Measurements from ENCODE around the gene TMIGD3. TPM values are rescaled to one million over a fixed set of nuclear protein-coding genes. Genes with fewer than 3 reads are reported as not detected.

The TMIGD3 gene
- total RNA-seq, 1 experiment from 2014 or later = not detected

GRCh38 chr1:111476761-111477309 lies 26.6 kb downstream of the TMIGD3 start:
- no peak for DNase-seq (ENCODE audit: extremely low read depth, low read depth)

DNA sequence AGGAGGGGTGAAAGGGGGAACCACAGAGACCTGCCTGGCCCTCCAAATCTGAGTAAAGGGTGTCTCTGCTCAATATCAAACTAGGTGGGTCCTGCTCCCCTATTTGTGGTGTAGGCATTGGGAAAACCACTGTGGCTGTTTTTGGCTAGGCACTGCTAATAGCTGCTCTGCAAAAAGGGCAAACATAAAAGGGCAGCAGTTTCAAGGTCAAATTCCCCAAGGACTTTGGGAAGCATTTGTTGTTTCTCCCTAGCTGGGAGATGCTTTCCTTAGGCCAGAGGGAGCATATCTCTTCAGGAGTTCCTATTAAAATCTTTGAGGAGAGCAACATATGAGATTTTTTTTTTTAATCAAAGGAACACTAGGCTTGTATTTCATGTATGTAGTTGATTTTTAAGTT lies 27.2 kb downstream of the TMIGD3 start:
- DNase-seq (ENCODE audit: extremely low read depth, low read depth) = no peak

DNA sequence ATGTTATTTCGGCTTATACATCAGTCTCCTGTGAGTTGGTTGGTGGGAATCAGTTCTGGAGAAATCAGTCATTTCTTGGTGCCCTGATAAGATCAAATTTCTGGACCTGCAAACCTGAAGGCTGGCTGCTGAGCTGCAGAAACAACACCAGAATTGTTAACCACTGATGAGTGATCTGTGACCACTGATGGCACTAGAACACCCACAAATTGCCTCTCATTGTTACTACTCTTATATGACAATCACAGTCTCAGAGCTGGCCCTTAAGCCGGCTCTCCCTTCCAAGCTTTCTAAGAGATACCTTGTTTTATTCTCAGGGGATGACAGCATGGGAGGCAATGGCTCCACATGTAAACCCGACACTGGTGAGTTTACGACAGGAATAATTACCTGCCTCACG lies 27.7 kb downstream of the TMIGD3 start:
- DNase-seq (ENCODE audit: extremely low read depth, low read depth) = no peak

GRCh38 chr1:111474521-111474920 lies 28.9 kb downstream of the TMIGD3 start:
- no peak for DNase-seq (ENCODE audit: extremely low read depth, low read depth)

DNA sequence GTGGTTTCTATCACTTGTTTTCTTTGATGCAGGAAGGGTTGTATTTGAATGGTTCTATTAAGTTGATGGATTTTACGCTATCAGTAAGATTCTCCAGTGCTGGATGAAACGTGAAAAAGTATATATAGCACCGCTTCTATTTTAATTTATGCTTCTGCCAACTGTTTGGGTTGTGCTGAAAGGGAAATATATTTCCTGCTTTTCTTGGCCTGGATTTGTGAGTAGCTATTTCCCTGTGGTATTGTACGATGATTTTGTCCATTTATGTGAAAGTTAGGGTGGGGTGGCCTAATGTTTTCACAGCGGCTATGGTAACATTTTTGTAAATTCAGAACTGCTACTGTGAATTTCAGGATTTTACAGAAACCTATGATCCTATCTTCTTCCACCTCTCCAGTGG lies 29.3 kb downstream of the TMIGD3 start:
- DNase-seq (ENCODE audit: extremely low read depth, low read depth) = no peak

DNA sequence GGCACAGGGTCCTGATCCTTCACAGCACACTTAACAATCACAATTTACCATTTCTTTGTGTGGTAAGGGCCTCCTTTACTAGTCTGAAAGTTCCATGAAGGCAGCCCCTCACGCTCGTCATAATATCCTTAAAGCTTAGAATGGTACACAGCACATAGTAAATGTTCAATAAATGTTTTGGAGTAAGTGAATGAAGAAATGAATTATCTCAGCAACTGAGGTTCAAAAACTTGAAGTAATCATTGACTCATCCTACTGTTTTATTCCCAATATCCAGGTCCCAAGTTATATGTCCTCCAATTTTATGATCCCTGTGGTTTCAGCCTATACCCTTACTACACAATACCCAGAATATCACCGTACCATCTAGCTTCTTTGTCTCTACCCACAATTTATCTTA lies 31.9 kb downstream of the TMIGD3 start:
- no peak for DNase-seq (ENCODE audit: extremely low read depth, low read depth)

- no peak for DNase-seq (ENCODE audit: extremely low read depth, low read depth)
These were observed 32.4 kb downstream of the TMIGD3 start for GRCh38 chr1:111471012-111471411.

DNA sequence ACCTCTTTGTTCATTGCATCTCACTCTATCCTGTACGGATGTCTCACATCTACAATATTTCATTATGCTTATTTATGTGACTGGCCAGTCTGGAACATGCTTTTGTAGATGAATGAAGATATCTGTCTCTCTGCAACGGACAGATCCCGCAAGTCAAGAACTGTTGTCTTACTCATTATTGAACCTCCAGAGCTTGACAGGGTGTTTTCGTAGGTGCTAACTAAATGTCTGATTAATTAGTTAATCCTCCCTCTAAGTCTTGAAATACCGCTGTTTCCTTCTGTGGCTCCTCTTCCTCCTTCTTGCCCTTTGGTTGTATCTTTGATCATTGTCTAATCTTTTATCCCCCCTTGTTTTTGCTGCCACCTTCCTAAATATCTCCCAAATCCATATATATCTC lies 32.8 kb downstream of the TMIGD3 start:
- DNase-seq (ENCODE audit: extremely low read depth, low read depth) = no peak

DNA sequence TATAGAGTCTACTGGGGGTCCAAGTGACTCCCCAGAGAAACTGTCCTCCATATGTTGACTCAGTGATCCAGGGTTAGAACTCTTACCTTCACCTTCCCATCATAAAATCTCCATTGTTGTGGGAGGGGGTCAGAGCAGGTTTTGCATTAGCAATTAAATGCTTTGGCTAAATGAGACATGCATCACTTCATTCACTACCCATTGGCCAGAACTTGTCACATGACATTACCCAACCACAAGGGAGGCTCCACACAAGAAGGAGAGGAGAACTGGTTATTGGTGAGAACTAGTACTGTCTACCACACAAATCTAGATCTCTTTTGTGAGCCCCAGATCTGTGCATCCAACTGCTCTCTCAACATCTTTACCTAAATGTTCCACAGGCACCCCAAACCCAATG lies 33.9 kb downstream of the TMIGD3 start:
- DNase-seq (ENCODE audit: extremely low read depth, low read depth) = no peak

DNA sequence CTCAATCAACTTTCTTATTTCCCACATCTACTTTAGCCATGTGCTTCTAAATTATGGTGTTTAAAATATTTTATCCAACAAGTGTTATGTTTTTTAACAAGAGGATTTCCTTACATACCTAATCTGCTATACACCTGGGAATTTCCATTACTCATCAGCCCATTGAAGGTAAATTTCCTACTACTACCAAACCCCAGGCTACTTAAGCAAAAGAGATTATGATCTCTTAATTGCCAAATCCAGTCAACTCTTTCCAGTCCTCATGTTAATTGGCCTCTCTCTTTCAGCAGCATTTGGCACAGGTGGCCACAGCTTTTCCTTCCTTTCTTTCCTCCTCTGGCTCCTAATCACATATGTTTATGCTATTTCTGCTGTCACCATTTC lies 34.7 kb downstream of the TMIGD3 start:
- no peak for DNase-seq (ENCODE audit: extremely low read depth, low read depth)

DNA sequence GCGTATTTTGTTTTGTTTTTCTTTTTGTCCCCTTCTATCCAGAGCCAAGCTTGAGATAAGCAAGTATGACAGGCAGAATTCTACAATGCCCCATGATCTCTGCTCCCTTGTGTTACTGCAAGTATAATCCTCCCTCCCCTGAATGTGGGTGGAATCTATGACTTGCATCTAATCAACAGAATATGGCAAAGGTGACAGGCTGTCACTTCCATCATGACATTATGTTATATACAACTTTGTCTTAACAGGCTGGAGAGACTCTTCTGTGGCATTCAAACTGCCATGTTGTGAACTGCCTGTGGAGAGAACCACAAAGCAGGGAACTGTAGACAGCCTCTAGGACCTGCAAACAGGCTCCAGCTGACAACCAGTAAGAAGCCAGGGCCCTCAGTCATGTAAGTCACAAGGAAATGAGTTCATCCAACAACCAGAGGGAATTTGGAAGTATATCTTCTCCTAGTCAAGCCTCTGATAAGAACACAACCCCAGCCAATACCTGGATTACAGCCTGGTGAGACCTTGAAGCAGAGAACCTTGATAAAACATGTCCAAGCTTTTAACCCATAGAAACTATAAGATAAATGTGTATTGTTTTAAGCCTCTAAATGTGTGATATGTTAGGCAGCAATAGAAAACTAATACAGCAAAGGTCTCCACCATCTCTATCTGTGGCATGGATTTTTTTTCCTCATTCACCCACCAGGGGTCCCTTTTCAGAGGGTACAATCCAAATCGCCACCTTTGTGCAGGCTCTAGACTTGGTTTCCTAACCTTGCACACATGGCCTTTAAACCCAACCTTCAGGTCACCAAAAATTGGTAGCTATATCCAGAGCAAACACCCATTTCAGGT lies 35.3 kb downstream of the TMIGD3 start:
- no peak for DNase-seq (ENCODE audit: extremely low read depth, low read depth)

- DNase-seq (ENCODE audit: extremely low read depth, low read depth) = no peak
These were observed 37.0 kb downstream of the TMIGD3 start for GRCh38 chr1:111466480-111466879.

GRCh38 chr1:111465754-111466153 lies 37.7 kb downstream of the TMIGD3 start:
- no peak for DNase-seq (ENCODE audit: extremely low read depth, low read depth)

DNA sequence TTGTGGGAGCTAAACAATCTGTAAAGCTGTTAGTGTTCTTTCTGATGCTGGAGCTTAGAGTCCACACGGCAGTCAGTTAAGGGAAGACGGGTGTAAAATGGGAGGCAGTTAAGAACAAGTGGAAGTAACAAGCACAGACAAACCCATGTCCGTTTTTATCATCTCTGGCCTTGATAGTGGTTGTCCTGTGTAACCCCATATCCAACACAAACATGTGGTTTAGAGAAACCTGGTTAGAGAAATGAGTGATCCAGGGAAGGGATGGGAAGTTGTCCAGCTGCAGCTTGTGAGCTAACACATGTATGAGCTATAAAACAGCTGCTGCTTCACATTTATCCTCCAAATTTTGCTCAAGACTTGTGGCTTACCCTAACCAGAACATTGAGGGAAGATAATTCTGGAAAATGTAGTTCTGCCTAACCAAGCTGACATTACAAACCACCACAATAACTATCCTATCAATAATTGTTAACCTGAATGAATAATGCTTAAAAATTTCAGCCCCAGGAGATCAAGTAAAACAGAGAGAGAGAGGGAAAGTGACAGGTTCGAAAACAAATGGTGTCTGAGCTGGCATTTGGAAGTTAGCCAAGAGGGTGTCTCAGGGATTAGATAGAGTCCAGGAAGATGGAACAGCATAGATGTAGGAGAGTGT lies 40.3 kb downstream of the TMIGD3 start:
- no peak for DNase-seq (ENCODE audit: extremely low read depth, low read depth)

- no peak for DNase-seq (ENCODE audit: extremely low read depth, low read depth)
These were observed 40.9 kb downstream of the TMIGD3 start for GRCh38 chr1:111462370-111463028.

GRCh38 chr1:111461765-111462164 lies 41.7 kb downstream of the TMIGD3 start:
- no peak for DNase-seq (ENCODE audit: extremely low read depth, low read depth)

DNA sequence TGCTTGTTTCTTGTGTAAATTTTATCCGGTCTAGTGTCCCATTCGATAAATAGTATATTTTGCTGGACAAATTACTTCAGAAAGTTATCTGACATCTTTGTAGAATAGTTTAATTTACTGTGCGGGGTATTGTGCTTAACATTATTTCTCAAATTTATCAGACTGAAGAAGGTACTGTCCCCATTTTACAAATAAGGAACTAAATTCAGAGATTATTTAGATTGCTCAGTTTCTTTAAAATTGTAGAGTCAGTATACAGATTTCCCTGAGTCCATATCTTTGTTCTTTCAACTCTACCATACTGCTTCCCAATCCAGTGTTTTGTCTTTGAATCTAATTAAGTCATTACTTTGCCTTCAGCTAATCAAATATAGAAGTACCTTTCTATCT lies 47.8 kb downstream of the TMIGD3 start:
- no peak for DNase-seq (ENCODE audit: extremely low read depth, low read depth)

DNA sequence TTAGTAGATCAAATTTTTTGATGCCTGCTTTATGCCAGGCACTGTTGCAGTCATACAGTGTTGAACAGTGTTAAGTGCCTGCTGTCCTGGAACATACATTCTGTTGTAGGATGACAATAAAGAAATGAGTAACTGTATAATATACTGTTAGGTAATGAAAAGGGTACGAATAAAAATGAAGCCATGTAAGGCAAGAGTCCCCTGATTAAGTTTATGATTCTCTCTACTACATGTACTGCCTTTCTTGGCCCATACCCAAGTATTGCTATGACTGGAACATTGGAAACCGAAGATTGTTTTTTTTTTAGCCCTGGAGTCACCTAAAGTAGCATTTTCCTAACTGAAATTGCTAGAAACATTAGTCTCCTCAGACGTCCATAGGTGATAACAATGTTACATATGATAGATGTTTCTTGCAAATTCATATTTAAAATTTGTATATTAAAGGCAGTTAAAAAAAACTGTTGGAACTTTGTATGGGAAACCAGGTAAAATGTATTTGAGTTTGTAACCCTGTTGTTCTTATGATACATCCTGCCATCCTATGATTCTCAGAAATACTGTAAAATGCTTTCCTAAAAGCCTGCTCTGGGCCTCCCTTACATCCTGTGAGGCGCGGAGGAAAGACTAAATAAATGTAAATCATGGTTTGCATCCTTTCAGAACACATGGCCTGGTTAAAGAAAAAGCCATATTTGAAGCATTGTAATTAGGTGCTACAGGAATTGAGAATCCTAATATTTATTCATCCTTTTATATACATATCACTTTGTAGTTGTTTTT lies 48.4 kb downstream of the TMIGD3 start:
- no peak for DNase-seq (ENCODE audit: extremely low read depth, low read depth)

DNA sequence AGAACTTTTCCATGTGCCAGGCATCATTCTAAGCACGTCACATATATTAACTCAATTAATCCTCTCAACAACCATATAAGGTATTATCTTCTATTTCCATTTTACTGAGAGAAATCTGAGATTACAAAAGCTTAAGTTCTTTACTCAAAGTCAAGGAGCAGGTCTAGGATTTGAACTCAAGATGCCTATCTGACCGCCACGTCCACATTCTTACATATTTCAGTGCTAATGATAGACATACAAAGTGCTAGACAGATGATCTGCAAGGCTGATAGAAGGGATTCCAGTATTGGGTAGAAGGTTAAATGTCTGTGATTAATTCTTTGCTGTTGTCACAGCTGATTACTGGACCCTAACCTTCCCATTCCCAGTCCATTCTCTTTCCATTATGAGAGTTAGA lies 49.7 kb downstream of the TMIGD3 start:
- DNase-seq (ENCODE audit: extremely low read depth, low read depth) = no peak

DNA sequence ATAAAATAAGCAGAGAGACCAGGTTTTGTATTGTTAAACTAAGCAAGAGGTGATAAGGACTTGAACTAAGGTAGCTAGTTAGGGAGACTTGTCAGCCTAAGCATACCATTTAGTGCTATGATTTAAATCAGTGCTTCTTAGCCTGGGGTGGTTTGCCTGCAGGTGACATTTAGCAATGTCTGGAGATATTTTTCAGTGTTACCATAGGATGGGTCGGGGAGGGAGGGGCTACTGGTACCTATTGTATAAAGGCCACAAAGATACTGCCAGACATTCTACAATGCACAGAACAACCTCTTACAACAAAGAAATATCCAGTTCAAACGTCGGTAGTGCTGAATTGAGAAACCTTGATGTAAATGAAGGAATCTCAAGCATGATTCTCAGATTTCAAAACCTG lies 50.9 kb downstream of the TMIGD3 start:
- DNase-seq (ENCODE audit: extremely low read depth, low read depth) = no peak

- no peak for DNase-seq (ENCODE audit: extremely low read depth, low read depth)
These were observed 53.2 kb downstream of the TMIGD3 start for GRCh38 chr1:111450185-111450584.
